ENCODE measurements around the gene MBD3. TPM values are rescaled to one million over a fixed set of nuclear protein-coding genes. Genes with fewer than 3 reads are reported as not detected.

Gene MBD3
- total RNA-seq, 1 experiment from 2014 or later, result 128 TPM

DNA sequence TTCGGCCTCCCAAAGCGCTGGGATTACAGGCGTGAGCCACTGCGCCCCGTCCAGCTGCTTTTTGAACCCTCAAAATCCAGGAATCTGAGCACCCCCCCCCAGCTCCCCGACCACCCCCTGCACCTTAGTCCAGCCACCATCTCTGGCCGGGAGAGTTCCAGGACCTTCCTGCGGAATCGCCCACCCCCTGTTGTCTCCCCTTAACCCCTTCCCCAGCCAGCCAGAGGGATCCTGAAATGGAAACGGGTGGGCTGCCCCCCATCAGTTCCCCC is 772 bp upstream of the MBD3 start:
- H3K27ac ChIP-seq (ENCODE audit: insufficient read length, low read depth, low read length), result no peak overlapping the region
- no peak for DNase-seq
- H3K27ac Mint-ChIP-seq, result no peak overlapping the region

More for the DNA sequence above, 772 bp upstream of the MBD3 start:
- Histone ChIP-seq H3K23me2 (ENCODE audit: insufficient read length, low read depth, low read length, poor library complexity, severe bottlenecking) (peaks cover 12% of the 10 kb centered on the region), H4K5ac (ENCODE audit: insufficient read length, low read depth, low read length) (no peak overlapping the region), H3K79me1 (ENCODE audit: insufficient read depth, low read depth, low read length, poor library complexity, severe bottlenecking) (no peaks in the 10 kb centered on the region), H2BK5ac (ENCODE audit: insufficient read length, low read length) (no peak overlapping the region), H3K56ac (ENCODE audit: insufficient read length, low read depth, low read length) (no peak overlapping the region), H2BK120ac (ENCODE audit: low read depth, low read length, poor library complexity, severe bottlenecking) (no peak overlapping the region), H3K27me3 (ENCODE audit: insufficient read depth, low read length) (no peaks in the 10 kb centered on the region), H3T11ph (ENCODE audit: low read length) (no peak overlapping the region), H4K20me1 (ENCODE audit: control insufficient read depth, insufficient read depth, insufficient read length) (no peaks in the 10 kb centered on the region), H3K18ac (ENCODE audit: insufficient read length, low read depth, low read length) (no peak overlapping the region), H3K9ac (ENCODE audit: extremely low read depth, insufficient read length, low read length) (no peak overlapping the region), H2BK12ac (ENCODE audit: insufficient read length, low read depth, low read length) (no peak overlapping the region), H3K23ac (ENCODE audit: insufficient read length, low read depth, low read length) (no peak overlapping the region), H3K4me1 (ENCODE audit: insufficient read depth, low read length) (no peaks in the 10 kb centered on the region), H3K79me2 (ENCODE audit: insufficient read depth, low read length) (peaks cover 10% of the 10 kb centered on the region; the same call in 1 of the 2 replicates), H3K4me2 (ENCODE audit: insufficient read depth, insufficient read length, low read length) (peak overlapping the region; percentile 7), H4K91ac (ENCODE audit: insufficient read length, low read depth, low read length) (no peak overlapping the region), H4K8ac (replicated peaks; ENCODE audit: insufficient read length, low read depth, low read length) (no peak overlapping the region), H2AK5ac (ENCODE audit: insufficient read length, low read length) (no peak overlapping the region), H3K14ac (ENCODE audit: insufficient read depth, low read length) (no peak overlapping the region), H2AFZ (ENCODE audit: low read length) (no peak overlapping the region), H3K4ac (ENCODE audit: low read depth, low read length) (no peak overlapping the region), H2BK15ac (ENCODE audit: low read depth, low read length) (no peak overlapping the region), H3K9me3 (ENCODE audit: control insufficient read depth, low read depth, low read length) (no peaks in the 10 kb centered on the region), H2BK20ac (ENCODE audit: low read depth, low read length, poor library complexity, severe bottlenecking) (no peak overlapping the region)
- H3K9me3 Mint-ChIP-seq, result no peaks in the 10 kb centered on the region
- peaks cover 1% of the 10 kb centered on the region; the same call in 1 of the 2 replicates for H3K27me3 Mint-ChIP-seq (ENCODE audit: low read depth)
- peak overlapping the region; percentile 73 to 86 for H3K4me3 Mint-ChIP-seq
- TF ChIP-seq, protein P1, sequence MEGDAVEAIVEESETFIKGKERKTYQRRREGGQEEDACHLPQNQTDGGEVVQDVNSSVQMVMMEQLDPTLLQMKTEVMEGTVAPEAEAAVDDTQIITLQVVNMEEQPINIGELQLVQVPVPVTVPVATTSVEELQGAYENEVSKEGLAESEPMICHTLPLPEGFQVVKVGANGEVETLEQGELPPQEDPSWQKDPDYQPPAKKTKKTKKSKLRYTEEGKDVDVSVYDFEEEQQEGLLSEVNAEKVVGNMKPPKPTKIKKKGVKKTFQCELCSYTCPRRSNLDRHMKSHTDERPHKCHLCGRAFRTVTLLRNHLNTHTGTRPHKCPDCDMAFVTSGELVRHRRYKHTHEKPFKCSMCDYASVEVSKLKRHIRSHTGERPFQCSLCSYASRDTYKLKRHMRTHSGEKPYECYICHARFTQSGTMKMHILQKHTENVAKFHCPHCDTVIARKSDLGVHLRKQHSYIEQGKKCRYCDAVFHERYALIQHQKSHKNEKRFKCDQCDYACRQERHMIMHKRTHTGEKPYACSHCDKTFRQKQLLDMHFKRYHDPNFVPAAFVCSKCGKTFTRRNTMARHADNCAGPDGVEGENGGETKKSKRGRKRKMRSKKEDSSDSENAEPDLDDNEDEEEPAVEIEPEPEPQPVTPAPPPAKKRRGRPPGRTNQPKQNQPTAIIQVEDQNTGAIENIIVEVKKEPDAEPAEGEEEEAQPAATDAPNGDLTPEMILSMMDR (conservative IDR thresholded peaks at IDR 0.05), result no peak
- WGBS (ENCODE audit: extremely low coverage, insufficient read length, low lambda C conversion rate), result no CpG with 5 or more reads among the region's 10 CpGs
- peaks cover 16 to 20% of the 10 kb centered on the region in 2 experiments for H3K4me1 Mint-ChIP-seq
- peaks cover 13 to 45% (median 28%) of the 10 kb centered on the region in 3 experiments; a peak in 6 of 7 replicates for H3K36me3 Mint-ChIP-seq (ENCODE audit: insufficient read depth in 1 of 3, low read depth in 3 of 3)

Measured in H9 (cell line).